Skin of body (tissue), 2 donors: ENCODE results near the gene FOXK1. TPM values are rescaled to one million over a fixed set of nuclear protein-coding genes. Genes with fewer than 3 reads are reported as not detected.
"Not testable (repeated sequence)": the region's sequence is repeated elsewhere in the genome, so short reads cannot be mapped to it uniquely, and the experiment has no call there.

ENCODE experiments used
- DNase-seq: peaks from one replicate; lab custom pipeline; 2025; lab: John Stamatoyannopoulos, UW
- total RNA-seq: library from RNA; depleted of rRNA; stranded (reverse); fragments of >200 nt; gene quantifications from one replicate; pipeline ENCODE4 v1.2.3, GENCODE V29; 2014

The FOXK1 gene
- total RNA-seq, 1 donor from 2014 or later = 17.2 TPM

GRCh38 chr7:4783762-4784351 is 101.8 kb downstream of the FOXK1 start:
- no peak for DNase-seq

GRCh38 chr7:4784799-4785198 is 102.7 kb downstream of the FOXK1 start:
- DNase-seq = no peak

- no peak for DNase-seq
These were observed 103.3 kb downstream of the FOXK1 start for GRCh38 chr7:4785371-4785770.

GRCh38 chr7:4786015-4786414 is 103.9 kb downstream of the FOXK1 start:
- no peak for DNase-seq

GRCh38 chr7:4787541-4787940 is 105.4 kb downstream of the FOXK1 start:
- no peak for DNase-seq

DNA sequence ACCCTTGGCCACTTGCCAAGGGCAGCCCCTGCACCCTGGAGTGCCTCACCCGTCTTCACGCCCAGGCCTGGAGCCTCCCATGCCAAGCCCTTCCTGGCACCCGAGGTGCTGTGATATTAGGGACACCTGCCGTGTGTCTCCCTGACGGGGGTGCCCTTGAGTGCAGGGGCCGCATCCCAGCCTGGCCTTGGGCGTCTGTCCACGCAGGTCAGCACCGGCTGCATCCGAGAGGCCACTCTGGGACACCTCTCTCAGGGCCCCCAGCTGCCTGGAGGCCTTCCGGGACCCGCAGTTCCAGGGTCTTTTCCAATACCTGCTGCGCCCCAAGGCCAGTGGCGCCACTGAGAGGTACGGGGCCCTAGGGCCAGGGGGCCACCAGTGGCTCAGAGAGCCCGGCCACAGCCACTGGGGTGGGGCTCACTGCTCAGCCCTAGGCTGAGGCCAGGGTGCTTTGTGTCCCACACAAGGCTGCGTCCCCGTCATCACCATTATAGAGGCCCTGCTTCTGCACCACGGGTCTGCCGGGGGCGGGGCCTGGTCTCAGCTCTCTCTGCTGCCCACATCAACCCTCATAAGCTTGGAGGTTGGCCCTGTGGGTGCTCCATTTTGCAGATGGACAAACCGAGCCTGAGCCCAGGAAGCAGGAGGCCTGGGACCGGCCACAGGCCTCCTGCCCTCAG is 106.0 kb downstream of the FOXK1 start:
- DNase-seq = no peak

- no peak for DNase-seq
These were observed 106.6 kb downstream of the FOXK1 start for GRCh38 chr7:4788627-4789189.

- DNase-seq = no peak
These were observed 107.3 kb downstream of the FOXK1 start for GRCh38 chr7:4789194-4790077.

DNA sequence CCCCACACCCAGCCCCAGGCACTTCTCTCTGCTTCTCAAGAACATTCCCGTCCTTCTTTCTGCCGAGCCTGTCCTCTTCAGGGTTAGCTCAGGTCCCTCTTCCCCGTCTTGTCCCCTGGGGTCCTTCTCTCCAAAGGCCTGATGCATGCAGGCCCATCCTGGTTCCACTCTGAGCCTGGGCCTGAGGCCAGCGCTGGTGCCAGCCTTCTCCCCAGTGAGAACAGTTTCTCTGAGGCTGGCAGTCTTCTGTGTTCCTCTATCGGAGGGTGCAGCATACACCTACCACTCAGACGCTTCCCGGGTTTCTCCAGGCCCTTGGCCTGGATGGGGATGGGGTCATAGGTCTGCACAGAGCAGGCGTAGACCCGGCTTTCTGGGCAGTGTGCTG is 108.0 kb downstream of the FOXK1 start:
- DNase-seq = no peak

DNA sequence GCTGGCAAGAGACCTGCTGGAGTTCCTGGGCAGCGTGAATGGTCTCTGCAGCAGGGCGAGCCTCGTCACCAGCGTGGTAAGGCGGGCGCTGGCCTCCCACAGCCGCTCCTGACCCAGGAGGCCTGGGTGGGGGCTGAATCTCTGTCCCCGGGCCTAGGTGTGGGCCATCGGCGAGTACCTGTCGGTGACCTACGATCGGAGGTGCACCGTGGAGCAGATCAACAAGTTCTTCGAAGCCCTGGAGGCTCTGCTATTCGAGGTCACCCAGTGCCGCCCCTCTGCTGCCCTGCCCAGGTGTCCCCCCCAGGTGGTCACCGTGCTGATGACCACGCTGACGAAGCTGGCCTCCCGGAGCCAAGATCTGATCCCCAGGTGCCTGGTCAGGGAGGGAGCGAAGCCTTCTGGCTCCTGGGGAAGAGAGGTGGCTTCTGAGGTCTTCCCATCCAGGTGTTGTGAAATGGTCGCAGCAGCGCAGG is 108.5 kb downstream of the FOXK1 start:
- DNase-seq = no peak

DNA sequence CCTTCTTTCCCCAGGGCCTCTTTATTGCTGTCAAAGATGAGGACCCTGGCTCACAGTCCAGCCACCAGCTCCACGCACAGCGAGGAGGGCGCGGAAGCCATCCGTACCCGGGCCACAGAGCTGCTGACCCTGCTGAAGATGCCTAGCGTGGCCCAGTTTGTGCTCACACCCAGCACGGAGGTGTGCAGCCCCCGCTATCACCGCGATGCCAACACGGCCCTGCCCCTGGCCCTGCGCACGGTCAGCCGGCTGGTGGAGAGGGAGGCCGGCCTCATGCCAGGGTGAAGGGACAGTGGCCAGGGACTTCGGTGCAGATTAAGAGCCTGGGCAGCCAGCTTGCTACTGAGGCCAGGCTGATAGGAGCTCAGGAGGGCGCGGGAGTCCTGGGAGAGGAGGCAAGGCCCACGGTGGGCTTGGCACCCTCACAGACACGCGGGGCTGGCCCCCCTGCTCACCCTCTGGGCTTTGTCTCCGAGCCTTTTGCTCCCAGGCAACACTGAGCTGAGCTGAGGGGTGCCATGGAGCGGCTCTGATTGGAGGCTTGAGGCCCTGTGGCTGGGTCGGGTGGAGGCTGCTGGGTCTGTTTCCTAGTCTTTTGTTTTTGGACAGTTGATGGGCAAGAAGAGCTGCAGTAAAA is 109.1 kb downstream of the FOXK1 start:
- no peak for DNase-seq

DNA sequence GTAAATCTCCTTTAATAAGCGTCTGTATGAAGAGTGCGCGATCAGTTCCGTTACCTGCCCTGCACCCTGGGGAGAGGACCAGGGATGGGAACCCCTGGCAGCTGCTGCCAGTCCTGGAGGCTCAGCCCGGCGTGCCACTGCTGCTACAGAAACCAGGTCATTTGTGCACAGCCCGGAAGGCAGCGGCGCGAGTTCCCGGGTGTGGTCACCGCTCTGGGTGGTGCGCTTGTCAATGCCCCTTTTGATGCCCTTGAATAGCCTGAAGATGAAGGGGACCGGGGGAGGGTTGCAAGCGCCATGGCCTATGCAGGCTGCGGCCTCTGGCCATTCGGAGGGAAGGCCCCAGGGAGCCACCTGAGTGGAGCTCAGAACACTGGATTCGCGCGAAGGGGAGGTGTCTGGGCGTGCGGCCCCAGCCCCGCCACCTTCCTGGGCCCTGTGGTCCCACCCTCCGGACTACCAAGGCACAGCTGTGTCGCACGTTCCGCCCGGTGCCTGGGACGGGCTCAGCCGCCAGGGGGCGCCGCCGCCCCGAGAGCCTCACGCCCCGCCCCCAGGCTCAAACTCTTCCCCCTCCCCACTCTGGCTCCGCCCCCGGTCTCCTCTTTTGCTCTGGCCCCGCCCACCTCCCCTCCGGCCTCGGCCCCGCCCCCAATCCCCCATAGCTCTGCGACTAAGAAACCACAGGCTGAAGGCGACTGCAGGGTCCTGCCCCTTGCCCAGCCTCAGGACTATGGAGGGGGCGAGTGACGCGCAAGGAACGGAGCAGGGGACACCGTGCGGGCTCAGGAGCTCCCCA is 109.8 kb downstream of the FOXK1 start:
- DNase-seq = peak; percentile 31

GRCh38 chr7:4792537-4793126 is 110.5 kb downstream of the FOXK1 start:
- no peak for DNase-seq

- DNase-seq = not testable (repeated sequence)
These were observed 111.4 kb downstream of the FOXK1 start for GRCh38 chr7:4793385-4793993.

DNA sequence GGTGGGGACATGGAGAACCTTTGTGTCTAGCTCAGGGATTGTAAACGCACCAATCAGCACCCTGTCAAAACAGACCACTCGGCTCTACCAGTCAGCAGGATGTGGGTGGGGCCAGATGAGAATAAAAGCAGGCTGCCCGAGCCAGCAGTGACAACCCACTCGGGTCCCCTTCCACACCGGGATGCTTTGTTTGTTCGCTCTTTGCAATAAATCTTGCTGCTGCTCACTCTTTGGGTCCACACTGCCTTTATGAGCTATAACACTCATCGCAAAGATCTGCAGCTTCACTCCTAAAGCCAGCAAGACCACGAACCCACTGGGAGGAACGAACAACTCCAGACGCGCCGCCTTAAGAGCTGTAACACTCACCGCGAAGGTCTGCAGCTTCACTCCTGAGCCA is 112.1 kb downstream of the FOXK1 start:
- DNase-seq = not testable (repeated sequence)

- DNase-seq = no peak
These were observed 112.7 kb downstream of the FOXK1 start for GRCh38 chr7:4794591-4795350.

DNA sequence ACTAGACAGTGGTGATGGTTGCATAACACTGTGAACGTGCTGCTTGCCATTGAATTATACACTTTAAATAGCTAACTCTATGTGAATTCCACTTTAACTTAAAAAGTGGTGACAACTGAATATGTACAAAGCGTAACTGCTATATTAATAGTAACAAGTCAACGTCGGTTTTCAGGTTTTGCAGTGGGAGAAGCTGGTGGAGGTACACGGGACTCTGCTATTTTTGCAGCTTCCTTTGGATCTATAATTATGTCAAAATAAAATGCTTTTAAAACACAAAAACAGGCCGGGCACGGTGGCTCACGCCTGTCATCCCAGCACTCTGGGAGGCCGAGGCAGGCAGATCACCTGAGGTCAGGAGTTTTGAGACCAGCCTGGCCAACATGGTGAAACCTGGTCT is 114.4 kb downstream of the FOXK1 start:
- DNase-seq = no peak

DNA sequence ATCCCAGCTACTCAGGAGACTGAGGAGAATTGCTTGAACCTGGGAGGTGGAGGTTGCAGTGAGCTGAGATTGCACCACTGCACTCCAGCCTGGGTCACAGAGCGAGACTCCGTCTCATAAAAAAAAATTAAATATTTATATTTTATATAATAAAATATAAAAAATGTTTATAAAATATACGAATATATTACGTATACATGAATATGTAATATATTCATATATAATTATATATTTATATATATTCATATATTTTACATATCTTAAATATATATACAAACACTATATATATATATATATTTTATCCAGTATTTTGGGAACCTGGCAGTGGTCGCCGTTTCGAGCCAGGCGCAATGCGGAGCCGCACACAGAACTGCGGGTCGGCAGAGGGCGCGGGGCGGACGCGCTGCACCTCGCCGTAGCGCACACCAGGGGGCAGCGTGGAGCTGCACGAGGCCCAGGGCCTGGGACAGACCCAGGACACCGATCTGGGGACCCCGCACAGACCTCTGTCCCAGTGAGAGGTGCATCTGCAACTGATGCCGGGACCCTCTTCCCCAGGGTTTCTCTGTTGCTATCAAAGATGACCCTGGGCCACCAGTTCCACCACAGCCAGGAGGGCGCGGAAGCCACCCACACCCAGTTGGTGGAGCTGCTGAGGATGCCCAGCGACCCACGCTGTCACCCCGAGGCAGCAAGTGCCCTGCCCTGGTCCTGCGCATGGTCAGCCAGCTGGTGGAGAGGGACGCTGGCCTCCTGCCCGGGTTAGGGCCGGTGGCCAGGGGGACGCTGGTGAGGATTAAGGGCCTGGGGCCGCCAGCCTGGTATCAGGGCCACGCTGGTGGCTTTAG is 116.0 kb downstream of the FOXK1 start:
- DNase-seq = no peak
